SKM-1 (cell line): ENCODE results near the gene SUCO.
"Not testable (repeated sequence)": the region's sequence is repeated elsewhere in the genome, so short reads cannot be mapped to it uniquely, and the experiment has no call there.

Experiments used
- DNase-seq: peaks from one replicate; lab custom pipeline; 2025; ENCODE audit not compliant: unreplicated experiment; lab: John Stamatoyannopoulos, UW

SUCO gene

DNA sequence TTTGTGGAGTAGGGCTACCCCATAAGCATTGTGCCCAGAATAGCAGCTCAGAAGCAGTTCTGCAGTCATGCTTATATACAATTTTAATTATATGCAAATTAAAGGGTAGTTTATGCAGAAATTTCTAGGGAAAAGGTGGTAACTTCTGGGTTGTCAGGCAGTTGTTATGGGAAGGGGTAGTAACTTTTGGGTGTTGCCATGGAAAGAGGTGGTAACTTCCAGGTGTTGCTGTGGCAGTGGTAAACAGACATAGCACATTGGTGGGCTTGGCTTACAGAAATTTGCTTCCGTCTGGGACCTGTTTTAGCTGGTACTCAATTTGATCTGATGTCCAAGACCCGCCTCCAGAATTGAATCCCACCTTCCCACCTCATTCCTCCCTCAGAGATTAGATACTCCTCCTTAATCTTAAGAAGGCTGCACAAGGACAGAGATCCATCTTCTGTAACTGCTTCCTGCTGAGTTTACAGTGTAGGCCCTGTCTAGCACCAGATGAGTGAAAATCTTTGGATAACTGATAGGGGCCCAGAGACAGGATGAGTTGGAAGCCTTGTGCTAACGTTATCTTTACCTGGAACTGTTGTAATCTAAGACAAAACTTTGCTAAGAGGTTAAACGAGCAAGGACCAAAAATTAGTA lies 26.7 kb downstream of the SUCO start:
- no peak for DNase-seq

DNA sequence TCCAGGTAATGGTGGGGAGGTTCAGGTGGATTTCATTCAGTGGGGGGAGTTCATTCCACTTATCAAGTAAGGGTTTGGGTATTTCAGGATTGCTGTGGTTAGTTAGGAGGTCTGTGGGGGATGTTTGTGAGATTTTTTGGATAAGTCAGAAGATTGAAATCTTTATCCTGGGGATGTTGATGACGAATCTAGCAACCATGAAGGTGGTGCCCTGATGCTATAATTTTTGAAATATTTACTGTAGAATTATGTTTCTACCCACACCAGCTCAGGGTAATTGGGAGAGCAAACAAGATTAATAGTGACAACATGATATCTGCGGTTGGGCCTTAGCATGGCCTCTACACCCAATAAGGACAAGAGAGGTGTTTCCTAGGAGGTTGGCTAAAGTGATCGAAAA lies 28.3 kb downstream of the SUCO start:
- DNase-seq: no peak

DNA sequence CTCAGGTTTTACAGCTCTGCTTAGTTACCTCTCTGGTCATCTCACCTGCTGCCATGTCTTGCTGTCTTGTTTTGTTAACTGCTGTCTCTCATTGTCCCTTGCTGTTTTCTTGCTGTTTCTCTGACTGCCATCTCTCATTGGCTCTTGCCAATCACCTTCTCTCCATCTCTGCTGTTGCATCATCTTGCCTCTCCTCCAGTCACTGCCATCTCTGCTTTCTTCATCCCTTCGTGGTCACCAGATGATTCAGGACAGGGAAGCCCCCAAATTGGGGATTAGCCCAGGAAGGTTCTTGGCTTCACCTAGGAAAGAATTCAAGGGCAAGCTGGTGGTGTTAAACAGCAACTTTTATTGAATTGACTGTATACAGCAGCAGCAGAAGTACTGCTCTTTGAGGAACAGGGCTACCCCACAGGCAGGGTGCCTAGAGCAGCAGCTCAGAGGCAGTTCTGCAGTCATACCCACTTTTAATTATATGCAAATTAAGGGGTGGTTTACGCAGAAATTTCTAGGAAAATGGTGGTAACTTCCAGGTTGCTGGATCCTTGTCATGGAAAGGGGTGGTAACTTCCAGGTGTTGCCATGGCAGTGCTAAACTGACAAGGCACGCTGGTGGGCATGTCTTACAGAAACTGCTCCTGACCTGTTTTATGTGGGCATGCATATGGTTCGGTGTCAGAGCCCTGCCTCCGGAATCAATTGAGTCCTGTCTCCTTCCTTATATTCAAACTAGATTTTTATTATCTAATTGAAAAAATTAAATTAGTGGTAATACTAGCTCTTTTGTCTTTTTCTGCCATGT lies 33.4 kb downstream of the SUCO start:
- DNase-seq: no peak

DNA sequence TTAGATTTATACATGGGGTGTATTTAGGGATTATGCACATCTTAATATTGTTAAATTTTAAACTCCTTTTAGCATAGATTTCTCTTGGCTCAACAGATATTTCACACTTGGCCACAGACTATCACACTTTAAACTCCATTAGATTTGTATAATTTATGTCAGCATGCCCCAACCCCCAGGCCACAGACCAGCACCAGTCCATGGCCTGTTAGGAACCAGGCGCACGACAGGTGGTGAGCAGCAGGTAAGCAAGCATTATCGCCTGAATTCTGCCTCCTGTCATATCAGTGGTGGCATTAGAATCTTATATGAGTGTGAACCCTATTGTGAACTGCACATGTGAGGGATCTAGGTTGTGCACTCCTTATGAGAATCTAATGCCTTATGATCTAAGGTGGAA lies 34.8 kb downstream of the SUCO start:
- no peak for DNase-seq

DNA sequence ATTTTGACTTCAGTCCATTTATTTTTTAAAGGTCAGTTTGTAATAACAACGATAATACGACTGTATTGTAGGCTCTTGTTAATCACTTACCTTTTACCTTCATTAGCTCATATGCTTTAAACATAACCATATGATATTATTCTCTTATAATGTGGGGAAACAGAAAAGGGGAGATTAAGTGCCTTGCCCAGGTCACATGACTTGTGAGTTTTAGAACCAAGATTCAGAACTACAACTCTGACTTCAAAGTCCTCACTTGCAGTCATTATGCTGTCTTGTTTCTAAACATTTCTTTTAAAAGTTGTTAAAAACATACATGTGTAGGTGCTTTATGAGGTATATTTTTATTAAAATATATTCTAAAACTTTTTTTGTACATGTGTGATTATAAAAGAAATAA lies 41.1 kb downstream of the SUCO start:
- DNase-seq: no peak

DNA sequence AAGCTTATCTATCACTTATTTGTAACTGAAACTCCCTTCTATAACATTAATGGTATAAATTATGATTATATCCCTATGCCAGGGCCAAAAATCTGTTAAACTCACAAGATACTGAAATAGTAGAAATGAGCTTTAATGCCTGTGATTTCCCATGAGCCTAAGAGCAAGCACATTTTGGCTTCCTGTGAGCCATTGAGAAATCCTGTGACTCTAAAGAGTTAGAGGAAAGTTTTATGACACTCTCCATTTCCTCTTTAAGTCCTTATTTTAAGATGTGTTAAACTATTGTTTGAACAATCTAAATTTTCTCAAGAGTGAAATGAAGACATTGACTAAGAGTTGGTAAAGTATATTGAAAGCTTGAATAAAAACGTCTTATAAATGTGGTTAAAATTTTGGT lies 45.6 kb downstream of the SUCO start:
- no peak for DNase-seq

DNA sequence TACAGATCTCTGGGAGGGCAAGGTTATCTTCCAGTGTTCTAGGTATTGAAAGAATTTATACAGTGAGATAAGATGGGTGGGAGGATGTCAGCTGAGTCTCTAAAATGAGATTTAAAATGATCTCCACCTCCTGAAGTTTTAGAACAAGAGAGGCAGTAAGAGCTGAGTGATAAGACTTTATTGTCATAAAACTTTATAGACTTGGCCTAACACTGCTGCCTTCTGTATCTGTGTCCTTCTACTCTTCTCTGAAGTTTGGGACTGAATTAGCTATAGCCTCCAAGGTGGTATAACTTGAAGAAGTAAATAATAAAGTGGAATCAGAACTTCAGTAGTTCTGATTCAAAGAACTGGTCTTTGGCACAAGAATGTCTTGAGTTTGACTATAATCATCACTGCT lies 48.3 kb downstream of the SUCO start:
- DNase-seq: no peak

DNA sequence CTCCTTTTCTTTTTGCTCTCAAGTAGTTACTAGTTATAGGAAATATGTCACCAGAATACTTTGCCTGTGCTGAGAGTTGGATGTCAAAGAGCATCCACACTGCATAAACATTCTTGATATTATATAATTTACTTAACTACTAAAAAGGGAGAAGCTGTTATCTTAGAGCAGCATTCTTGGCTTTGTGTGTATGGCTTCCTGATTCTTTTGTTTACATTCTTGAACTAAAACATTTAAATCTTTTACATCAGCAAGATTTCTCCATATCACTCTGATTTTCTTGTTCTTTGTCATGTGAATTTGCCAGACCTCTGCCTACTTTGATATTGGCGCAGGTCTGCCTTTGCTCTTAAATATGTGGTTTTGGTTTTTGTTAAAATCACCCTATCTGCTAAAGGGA lies 48.8 kb downstream of the SUCO start:
- DNase-seq: no peak

DNA sequence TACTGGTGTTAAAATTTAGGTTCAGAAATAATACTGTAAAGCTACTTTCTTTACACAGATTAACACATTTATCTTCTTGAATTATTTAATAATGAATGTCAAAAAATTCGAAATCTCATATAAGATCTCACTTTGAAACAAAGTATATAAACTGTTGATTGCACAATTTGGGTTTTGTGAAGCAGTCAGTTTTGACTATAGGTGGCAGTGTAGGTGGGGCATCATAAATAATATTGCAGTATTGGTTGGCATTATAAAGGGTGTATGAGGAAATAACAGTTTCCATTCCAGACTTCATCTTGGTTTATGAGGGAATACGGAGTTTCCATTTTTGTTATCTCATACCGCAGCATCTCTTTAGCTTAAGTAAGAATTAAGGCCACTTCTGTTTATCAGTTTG lies 49.9 kb downstream of the SUCO start:
- no peak for DNase-seq

DNA sequence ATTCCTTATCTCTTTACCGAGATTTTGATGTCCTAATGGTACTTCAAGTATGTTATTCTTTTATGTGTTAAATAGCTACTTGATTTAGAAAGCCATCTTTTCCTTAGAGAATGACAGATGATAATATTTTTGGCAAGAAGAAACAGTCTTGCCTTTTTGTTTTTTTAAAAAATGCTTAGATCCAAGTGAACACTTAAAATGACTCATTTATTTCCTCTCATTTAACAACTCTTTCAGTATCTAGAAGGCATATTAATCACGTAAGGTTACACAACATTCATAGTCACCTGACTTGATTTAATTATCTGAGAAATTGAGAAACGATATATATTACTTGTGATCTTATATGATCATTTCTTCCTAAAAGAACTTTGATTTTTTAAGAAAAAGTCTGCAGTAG lies 52.4 kb downstream of the SUCO start:
- DNase-seq: no peak

DNA sequence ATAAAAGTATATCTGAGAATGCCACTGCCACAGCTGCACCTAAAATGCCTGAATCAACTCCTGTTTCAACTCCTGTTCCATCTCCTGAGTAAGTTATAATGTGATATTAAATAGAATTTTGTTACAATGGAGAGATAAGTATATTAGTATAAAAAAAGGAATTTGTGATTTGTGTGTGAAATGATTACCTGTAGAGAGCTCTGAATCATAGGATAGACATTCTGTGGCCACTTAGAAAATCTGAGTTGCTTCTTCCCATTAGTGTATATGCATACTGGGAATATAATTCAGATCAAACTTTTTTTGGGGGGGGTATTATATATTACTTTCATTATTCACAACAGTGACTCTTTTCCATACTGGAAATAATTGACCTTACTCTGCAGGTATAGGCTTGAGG lies 52.9 kb downstream of the SUCO start:
- no peak for DNase-seq

DNA sequence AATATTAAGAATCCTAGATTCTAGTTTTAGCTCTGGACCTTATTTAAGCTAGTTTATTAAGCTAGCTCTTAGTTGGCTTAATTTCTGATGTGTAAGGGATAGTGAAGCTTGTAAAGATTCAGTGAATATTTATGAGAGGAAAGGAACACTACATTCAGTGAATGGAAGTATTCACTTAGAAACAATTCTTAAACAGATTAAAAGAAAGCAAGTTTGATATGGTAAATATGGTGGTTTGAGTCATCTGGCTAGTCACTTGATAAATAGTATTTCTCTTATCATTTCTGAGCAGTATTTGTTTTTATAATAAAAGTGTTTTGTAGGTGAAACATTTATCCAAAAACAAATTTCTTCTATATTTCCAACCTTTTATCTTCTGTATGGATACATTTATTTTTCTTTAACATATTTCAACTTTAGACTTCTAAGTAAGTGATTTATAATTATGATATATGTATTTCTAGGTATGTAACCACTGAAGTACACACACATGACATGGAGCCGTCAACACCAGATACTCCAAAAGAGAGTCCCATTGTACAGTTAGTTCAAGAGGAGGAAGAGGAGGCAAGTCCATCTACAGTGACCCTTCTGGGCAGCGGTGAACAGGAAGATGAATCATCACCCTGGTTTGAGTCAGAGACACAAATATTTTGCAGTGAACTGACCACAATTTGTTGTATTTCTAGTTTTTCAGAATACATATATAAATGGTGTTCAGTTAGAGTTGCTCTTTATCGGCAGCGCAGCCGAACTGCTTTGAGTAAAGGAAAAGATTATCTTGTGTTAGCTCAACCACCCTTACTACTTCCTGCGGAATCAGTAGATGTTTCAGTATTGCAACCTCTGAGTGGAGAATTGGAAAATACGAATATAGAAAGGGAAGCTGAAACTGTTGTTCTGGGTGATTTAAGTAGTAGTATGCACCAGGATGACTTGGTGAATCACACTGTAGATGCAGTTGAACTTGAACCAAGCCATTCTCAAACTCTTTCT lies 55.6 kb downstream of the SUCO start:
- DNase-seq: no peak

DNA sequence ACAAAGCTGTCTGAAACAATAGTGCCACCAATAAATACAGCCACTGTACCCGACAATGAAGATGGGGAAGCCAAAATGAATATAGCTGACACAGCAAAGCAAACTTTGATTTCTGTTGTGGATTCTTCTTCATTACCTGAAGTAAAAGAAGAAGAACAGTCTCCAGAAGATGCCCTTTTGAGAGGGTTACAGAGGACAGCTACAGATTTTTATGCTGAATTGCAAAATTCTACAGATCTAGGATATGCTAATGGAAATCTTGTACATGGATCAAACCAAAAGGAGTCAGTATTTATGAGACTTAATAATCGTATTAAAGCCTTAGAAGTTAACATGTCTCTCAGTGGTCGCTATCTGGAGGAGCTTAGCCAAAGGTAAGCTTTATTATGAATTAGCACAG lies 56.6 kb downstream of the SUCO start:
- DNase-seq: no peak

DNA sequence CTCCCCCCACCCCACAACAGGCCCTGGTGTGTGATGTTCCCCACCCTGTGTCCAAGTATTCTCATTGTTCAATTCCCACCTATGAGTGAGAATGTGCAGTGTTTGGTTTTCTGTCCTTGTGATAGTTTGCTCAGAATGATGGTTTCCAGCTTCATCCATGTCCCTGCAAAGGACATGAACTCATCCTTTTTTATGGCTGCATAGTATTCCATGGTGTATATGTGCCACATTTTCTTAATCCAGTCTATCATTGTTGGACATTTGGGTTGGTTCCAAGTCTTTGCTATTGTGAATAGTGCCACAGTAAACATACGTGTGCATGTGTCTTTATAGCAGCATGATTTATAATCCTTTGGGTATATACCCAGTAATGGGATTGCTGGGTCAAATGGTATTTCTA lies 58.5 kb downstream of the SUCO start:
- DNase-seq: not testable (repeated sequence)

DNA sequence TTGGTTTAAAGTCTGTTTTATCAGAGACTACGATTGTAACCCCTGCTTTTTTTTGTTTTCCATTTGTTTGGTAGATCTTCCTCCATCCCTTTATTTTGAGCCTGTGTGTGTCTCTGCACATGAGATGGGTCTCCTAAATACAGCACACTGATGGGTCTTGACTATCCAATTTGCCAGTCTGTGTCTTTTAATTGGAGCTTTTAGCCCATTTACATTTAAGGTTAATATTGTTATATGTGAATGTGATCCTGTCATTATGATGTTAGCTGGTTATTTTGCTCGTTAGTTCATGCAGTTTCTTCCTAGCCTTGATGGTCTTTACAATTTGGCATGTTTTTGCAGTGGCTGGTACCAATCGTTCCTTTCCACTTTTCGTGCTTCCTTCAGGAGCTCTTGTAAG lies 62.1 kb downstream of the SUCO start:
- DNase-seq: not testable (repeated sequence)

DNA sequence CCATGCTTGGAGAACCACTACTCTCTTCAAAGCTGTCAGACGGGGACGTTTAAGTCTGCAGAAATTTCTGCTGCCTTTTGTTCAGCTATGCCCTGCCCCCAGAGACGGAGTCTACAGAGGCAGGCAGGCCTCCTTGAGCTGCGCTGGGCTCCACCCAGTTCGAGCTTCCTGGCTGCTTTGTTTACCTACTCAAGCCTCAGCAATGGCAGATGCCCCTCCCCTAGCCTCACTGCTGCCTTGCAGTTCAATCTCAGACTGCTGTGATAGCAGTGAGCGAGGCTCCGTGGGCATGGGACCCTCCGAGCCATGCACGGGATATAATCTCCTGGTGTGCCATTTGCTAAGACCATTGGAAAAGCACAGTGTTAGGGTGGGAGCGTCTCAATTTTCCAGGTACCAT lies 63.8 kb downstream of the SUCO start:
- not testable (repeated sequence) for DNase-seq

DNA sequence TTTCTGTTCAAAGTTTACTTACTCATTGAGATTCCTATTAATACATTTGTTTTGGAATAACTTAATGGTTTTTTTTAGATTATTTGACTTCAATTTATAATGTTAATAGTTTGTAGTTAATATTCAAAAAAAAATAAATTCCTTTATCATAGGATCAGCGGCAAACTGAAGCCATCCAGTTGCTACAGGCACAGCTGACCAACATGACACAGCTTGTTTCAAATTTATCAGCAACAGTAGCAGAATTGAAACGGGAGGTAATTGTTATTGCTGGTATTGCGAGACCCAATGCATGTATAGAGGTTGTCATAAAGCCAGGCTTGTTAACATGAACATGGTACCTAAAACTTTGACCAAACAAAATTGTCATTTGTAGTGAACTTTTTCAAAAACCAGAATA lies 67.0 kb downstream of the SUCO start:
- no peak for DNase-seq

DNA sequence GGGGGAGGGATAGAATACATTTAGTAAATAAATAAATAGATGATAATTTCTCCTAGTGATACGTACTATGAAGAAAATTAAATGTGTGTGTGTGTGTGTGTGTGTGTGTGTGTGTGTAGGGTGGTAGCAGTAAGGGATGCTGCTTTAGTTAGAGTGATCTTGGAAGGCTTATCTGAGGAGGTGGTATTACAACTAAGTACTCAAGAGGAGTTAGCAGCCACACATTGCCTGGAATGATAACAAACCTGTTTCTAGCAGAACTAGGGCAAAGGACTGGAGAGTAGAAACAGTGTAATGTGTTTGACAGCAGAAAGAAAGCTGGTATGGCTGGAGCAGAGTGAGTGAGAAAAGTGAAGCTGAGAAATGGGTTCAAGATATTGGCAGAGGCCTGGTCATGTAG lies 67.7 kb downstream of the SUCO start:
- no peak for DNase-seq

DNA sequence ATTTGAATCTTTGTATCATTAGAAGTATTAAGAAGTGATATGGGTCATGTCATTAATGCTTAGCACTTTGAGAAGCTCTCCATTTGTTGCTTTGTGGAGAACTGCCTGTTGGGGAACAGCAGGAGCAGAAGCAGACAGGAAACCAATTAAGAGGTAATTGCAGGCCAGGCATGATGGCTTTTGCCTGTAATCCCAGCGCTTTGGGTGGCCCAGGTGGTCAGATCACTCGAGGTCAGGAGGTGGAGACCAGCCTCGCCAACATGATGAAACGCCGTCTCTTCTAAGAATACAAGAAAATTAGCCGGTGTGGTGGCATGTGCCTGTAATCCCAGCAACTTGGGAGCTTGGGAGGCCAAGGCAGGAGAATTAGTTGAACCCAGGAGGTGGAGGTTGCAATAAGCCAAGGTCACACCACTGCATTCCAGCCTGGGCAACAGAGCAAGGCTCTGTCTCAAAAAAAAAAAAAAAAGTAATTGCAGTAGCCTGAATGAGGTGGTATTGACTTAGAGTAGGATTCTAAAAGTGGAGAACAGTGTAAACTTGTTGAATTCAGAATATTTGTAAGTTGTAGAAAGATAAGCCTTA lies 68.2 kb downstream of the SUCO start:
- DNase-seq: no peak

DNA sequence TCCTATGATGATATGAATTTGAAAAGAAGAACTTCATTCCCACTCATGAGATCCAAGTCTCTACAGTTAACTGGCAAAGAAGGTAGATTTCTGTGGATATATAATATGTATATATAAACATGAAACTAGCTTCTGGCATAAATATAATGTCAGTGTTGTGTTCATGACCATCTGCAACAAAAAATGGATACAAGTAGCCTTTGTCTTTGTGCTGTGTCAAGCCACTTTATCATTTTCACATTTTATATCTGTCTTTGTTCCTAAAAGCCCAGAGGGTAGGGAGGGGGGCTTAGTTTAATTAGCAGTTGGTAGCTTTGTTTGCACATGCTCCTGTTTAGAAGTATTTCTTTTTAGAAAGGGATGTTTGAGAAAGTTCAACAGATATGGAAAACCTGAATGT lies 69.8 kb downstream of the SUCO start:
- no peak for DNase-seq

DNA sequence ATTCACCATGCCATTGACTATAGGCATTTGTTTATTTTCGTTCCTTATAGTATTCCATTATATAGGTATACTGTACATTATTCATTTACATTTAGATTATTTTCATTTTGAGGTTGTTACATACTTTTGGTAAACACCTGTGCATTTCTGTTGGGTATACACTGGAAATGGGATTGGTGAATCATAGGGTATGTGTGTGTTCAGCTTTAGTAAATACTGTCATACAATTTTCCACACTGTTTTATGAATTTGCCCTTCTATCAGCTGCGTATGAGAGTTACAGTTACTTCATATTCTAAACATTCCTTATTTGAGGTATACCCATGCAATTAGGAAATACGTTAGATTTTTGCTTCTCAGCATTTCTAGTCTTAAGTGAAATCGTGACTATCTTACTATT lies 70.9 kb downstream of the SUCO start:
- no peak for DNase-seq
